ENCODE measurements around the gene EMP3. TPM values are rescaled to one million over a fixed set of nuclear protein-coding genes. Genes with fewer than 3 reads are reported as not detected.
"Not testable (repeated sequence)": the region's sequence is repeated elsewhere in the genome, so short reads cannot be mapped to it uniquely, and the experiment has no call there.

EMP3 gene
- total RNA-seq, 4 donors from 2014 or later = 2.0 to 23.7 (median 6.0) TPM

GRCh38 chr19:48303866-48304265 is 21.5 kb upstream of the EMP3 start:
- DNase-seq = no peak
- intact Hi-C loops (cut with DNase I) = no loop called here
- H3K4me3 ChIP-seq = no peak overlapping the region

GRCh38 chr19:48308631-48309586 is 16.4 kb upstream of the EMP3 start:
- H3K36me3 ChIP-seq = no peaks in the 10 kb centered on the region
- H3K9me3 ChIP-seq = no peaks in the 10 kb centered on the region
- peaks cover 8 to 23% (median 12%) of the 10 kb centered on the region in 3 donors for H3K4me1 ChIP-seq
- H3K27ac ChIP-seq = peak overlapping the region in 2 of 4 donors; percentile 36 to 38
- TF ChIP-seq CTCF (IDR thresholded peaks at IDR 0.05) = peak in 1 of 6 experiments; percentile 17
- no peak for TF ChIP-seq POLR2A (IDR thresholded peaks at IDR 0.05)
- H3K4me3 ChIP-seq = no peak overlapping the region
- no peaks in the 10 kb centered on the region for H3K27me3 ChIP-seq
- no peak for DNase-seq
- intact Hi-C loops (cut with DNase I) = no loop called here
- WGBS, 2 donors = 21 to 42% methylated on average over 7 to 12 of the region's 22 CpGs

More at GRCh38 chr19:48303866-48304265, 21.5 kb upstream of the EMP3 start:
- 94% methylated on average over 12 of the region's 19 CpGs; no CpG with 5 or more reads in 1 of the 2 donors for WGBS, 2 donors
- H3K4me1 ChIP-seq = peaks cover 4 to 6% (median 5%) of the 10 kb centered on the region in 3 donors
- no peaks in the 10 kb centered on the region for H3K27me3 ChIP-seq
- no peak overlapping the region for H3K27ac ChIP-seq
- H3K36me3 ChIP-seq = no peaks in the 10 kb centered on the region
- no peaks in the 10 kb centered on the region for H3K9me3 ChIP-seq
- TF ChIP-seq POLR2A (IDR thresholded peaks at IDR 0.05) = no peak
- no peak for TF ChIP-seq CTCF (IDR thresholded peaks at IDR 0.05)

- Histone ChIP-seq H3K4me1 (peaks cover 8 to 23% (median 12%) of the 10 kb centered on the region in 3 donors), H3K27ac (peak overlapping the region in 3 of 4 donors; percentile 14 to 38 (median 36))
- H3K4me3 ChIP-seq; H3K36me3 ChIP-seq; intact Hi-C loops (cut with DNase I); H3K9me3 ChIP-seq; DNase-seq; H3K27me3 ChIP-seq: not testable (repeated sequence)
- 39 to 67% methylated on average over 2 to 3 of the region's 5 CpGs for WGBS, 2 donors
These were observed 15.6 kb upstream of the EMP3 start for GRCh38 chr19:48309731-48310130.

- H3K4me1 ChIP-seq = peaks cover 8 to 23% (median 12%) of the 10 kb centered on the region in 3 donors
- H3K4me3 ChIP-seq = no peak overlapping the region
- intact Hi-C loops (cut with DNase I) = no loop called here
- H3K36me3 ChIP-seq = no peaks in the 10 kb centered on the region
- H3K9me3 ChIP-seq = no peaks in the 10 kb centered on the region
- DNase-seq = no peak
- TF ChIP-seq CTCF (IDR thresholded peaks at IDR 0.05) = no peak
- TF ChIP-seq POLR2A (IDR thresholded peaks at IDR 0.05) = no peak
- no peaks in the 10 kb centered on the region for H3K27me3 ChIP-seq
- 50 to 67% methylated on average over 7 of the region's 7 CpGs for WGBS, 2 donors
- peak overlapping the region in 3 of 4 donors; percentile 16 to 38 (median 36) for H3K27ac ChIP-seq
These were observed 15.1 kb upstream of the EMP3 start for GRCh38 chr19:48310227-48310626.

GRCh38 chr19:48311384-48311783 is 14.0 kb upstream of the EMP3 start:
- no peaks in the 10 kb centered on the region for H3K36me3 ChIP-seq
- peaks cover 8 to 23% (median 12%) of the 10 kb centered on the region in 3 donors for H3K4me1 ChIP-seq
- H3K9me3 ChIP-seq = no peaks in the 10 kb centered on the region
- no peaks in the 10 kb centered on the region for H3K27me3 ChIP-seq
- intact Hi-C loops (cut with DNase I) = no loop called here
- no peak for TF ChIP-seq POLR2A (IDR thresholded peaks at IDR 0.05)
- TF ChIP-seq CTCF (IDR thresholded peaks at IDR 0.05) = no peak
- H3K27ac ChIP-seq = no peak overlapping the region
- no peak for DNase-seq
- no peak overlapping the region for H3K4me3 ChIP-seq
- WGBS, 2 donors = 82 to 92% methylated on average over 7 to 11 of the region's 11 CpGs
